ENCODE measurements around the gene SASS6. TPM values are rescaled to one million over a fixed set of nuclear protein-coding genes. Genes with fewer than 3 reads are reported as not detected.

The SASS6 gene
- total RNA-seq, 1 experiment from 2014 or later: 10.1 TPM

- CTCF ChIA-PET: no interaction called here
- no peaks in the 10 kb centered on the region for H3K9me3 Mint-ChIP-seq (ENCODE audit: unreplicated experiment)
- intact Hi-C loops (cut with micrococcal nuclease; ENCODE audit: unreplicated experiment): no loop called here
Measured at GRCh38 chr1:100075773-100076172, 57.0 kb downstream of the SASS6 start.

GRCh38 chr1:100074604-100075395, 57.9 kb downstream of the SASS6 start:
- CTCF ChIA-PET: no interaction called here
- no peaks in the 10 kb centered on the region for H3K36me3 ChIP-seq (ENCODE audit: control insufficient read depth, insufficient read depth, low read length)

More at GRCh38 chr1:100075773-100076172, 57.0 kb downstream of the SASS6 start:
- Histone ChIP-seq H3K27me3 (replicated peaks; ENCODE audit: control insufficient read depth, insufficient read depth, low read length) (no peaks in the 10 kb centered on the region), H3K4me1 (peaks cover 7% of the 10 kb centered on the region; the same call in 1 of the 2 replicates), H3K36me3 (ENCODE audit: control insufficient read depth, insufficient read depth, low read length) (no peaks in the 10 kb centered on the region), H3K4me3 (ENCODE audit: low read depth, low read length) (no peak overlapping the region), H3K9me3 (no peaks in the 10 kb centered on the region)
- Mint-ChIP-seq H3K4me3 (ENCODE audit: unreplicated experiment) (no peak overlapping the region), H3K36me3 (ENCODE audit: insufficient read depth, unreplicated experiment) (peaks cover 55% of the 10 kb centered on the region), H3K27ac (ENCODE audit: unreplicated experiment) (no peak overlapping the region), H3K4me1 (ENCODE audit: low read depth, unreplicated experiment) (no peaks in the 10 kb centered on the region), H3K27me3 (ENCODE audit: insufficient read depth, unreplicated experiment) (no peaks in the 10 kb centered on the region)
- POLR2A ChIA-PET: no interaction called here
- DNase-seq: no peak
- BruUV-seq (replicated peaks): no TSS peak
- TF ChIP-seq CTCF (IDR thresholded peaks at IDR 0.05; ENCODE audit: insufficient read depth in 1 of 2, low read depth in 1 of 2, low read length in 1 of 2, severe bottlenecking in 1 of 2, unreplicated experiment in 1 of 2): no peak

GRCh38 chr1:100073531-100073930, 59.2 kb downstream of the SASS6 start:
- H3K27me3 Mint-ChIP-seq (ENCODE audit: insufficient read depth, unreplicated experiment): no peaks in the 10 kb centered on the region
- H3K9me3 Mint-ChIP-seq (ENCODE audit: unreplicated experiment): no peaks in the 10 kb centered on the region
- H3K36me3 ChIP-seq (ENCODE audit: control insufficient read depth, insufficient read depth, low read length): no peaks in the 10 kb centered on the region
- POLR2A ChIA-PET: no interaction called here
- no TSS peak for BruUV-seq (replicated peaks)
- TF ChIP-seq CTCF (IDR thresholded peaks at IDR 0.05; ENCODE audit: insufficient read depth in 1 of 2, low read depth in 1 of 2, low read length in 1 of 2, severe bottlenecking in 1 of 2, unreplicated experiment in 1 of 2): no peak
- intact Hi-C loops (cut with micrococcal nuclease; ENCODE audit: unreplicated experiment): no loop called here
- H3K36me3 Mint-ChIP-seq (ENCODE audit: insufficient read depth, unreplicated experiment): peaks cover 58% of the 10 kb centered on the region
- CTCF ChIA-PET: no interaction called here
- no peaks in the 10 kb centered on the region for H3K4me1 Mint-ChIP-seq (ENCODE audit: low read depth, unreplicated experiment)
- DNase-seq: no peak
- no peaks in the 10 kb centered on the region for H3K9me3 ChIP-seq
- H3K27me3 ChIP-seq (replicated peaks; ENCODE audit: control insufficient read depth, insufficient read depth, low read length): no peaks in the 10 kb centered on the region
- H3K4me3 ChIP-seq (ENCODE audit: low read depth, low read length): no peak overlapping the region
- no peak overlapping the region for H3K4me3 Mint-ChIP-seq (ENCODE audit: unreplicated experiment)
- no peak overlapping the region for H3K27ac Mint-ChIP-seq (ENCODE audit: unreplicated experiment)
- no peaks in the 10 kb centered on the region for H3K4me1 ChIP-seq

More at GRCh38 chr1:100074604-100075395, 57.9 kb downstream of the SASS6 start:
- TF ChIP-seq CTCF (IDR thresholded peaks at IDR 0.05; ENCODE audit: insufficient read depth in 1 of 2, low read depth in 1 of 2, low read length in 1 of 2, severe bottlenecking in 1 of 2, unreplicated experiment in 1 of 2): no peak
- Mint-ChIP-seq H3K4me1 (ENCODE audit: low read depth, unreplicated experiment) (no peaks in the 10 kb centered on the region), H3K36me3 (ENCODE audit: insufficient read depth, unreplicated experiment) (peaks cover 61% of the 10 kb centered on the region), H3K9me3 (ENCODE audit: unreplicated experiment) (no peaks in the 10 kb centered on the region), H3K27me3 (ENCODE audit: insufficient read depth, unreplicated experiment) (no peaks in the 10 kb centered on the region), H3K27ac (ENCODE audit: unreplicated experiment) (no peak overlapping the region), H3K4me3 (ENCODE audit: unreplicated experiment) (no peak overlapping the region)
- H3K4me1 ChIP-seq: no peaks in the 10 kb centered on the region
- intact Hi-C loops (cut with micrococcal nuclease; ENCODE audit: unreplicated experiment): no loop called here
- H3K9me3 ChIP-seq: no peaks in the 10 kb centered on the region
- no TSS peak for BruUV-seq (replicated peaks)
- POLR2A ChIA-PET: no interaction called here
- no peak for DNase-seq
- no peak overlapping the region for H3K4me3 ChIP-seq (ENCODE audit: low read depth, low read length)
- no peaks in the 10 kb centered on the region for H3K27me3 ChIP-seq (replicated peaks; ENCODE audit: control insufficient read depth, insufficient read depth, low read length)
